Left kidney (tissue), 8 donors: ENCODE data around the gene RXYLT1. TPM values are rescaled to one million over a fixed set of nuclear protein-coding genes. Genes with fewer than 3 reads are reported as not detected.
"Not testable (repeated sequence)": the region's sequence is repeated elsewhere in the genome, so short reads cannot be mapped to it uniquely, and the experiment has no call there.

ENCODE experiments used
- DNase-seq: peaks from one replicate; pipeline ENCODE4 v3.0.0-alpha.2; 2013
- long read RNA-seq, 8 donors: transcript quantifications; one replicate each; lab custom pipeline, GENCODE V29; 2026
- polyA plus RNA-seq: library from polyadenylated mRNA; unstranded; fragments of 120-200 nt; gene quantifications from one replicate; pipeline ENCODE4 v1.2.1, GENCODE V29; 2013; ENCODE audit not compliant: insufficient read length

Gene RXYLT1
- polyA plus RNA-seq, result 31.9 TPM
- long read RNA-seq, donor 1, full-length matches to known transcripts, result 33 of 33 reads
- long read RNA-seq, donor 1, partial matches to known transcripts, result 0 of 33 reads
- long read RNA-seq, donor 1, other reads (novel, unspliced or antisense), result 0 of 33 reads
- long read RNA-seq, donor 2, full-length matches to known transcripts, result 24 of 24 reads
- long read RNA-seq, donor 2, partial matches to known transcripts, result 0 of 24 reads
- long read RNA-seq, donor 2, other reads (novel, unspliced or antisense), result 0 of 24 reads
- long read RNA-seq, donor 3, full-length matches to known transcripts, result 13 of 13 reads
- long read RNA-seq, donor 3, partial matches to known transcripts, result 0 of 13 reads
- long read RNA-seq, donor 3, other reads (novel, unspliced or antisense), result 0 of 13 reads
- long read RNA-seq, donor 4, full-length matches to known transcripts, result 6 of 6 reads
- long read RNA-seq, donor 4, partial matches to known transcripts, result 0 of 6 reads
- long read RNA-seq, donor 4, other reads (novel, unspliced or antisense), result 0 of 6 reads
- long read RNA-seq, donor 5, full-length matches to known transcripts, result 29 of 29 reads
- long read RNA-seq, donor 5, partial matches to known transcripts, result 0 of 29 reads
- long read RNA-seq, donor 5, other reads (novel, unspliced or antisense), result 0 of 29 reads
- long read RNA-seq, donor 6, full-length matches to known transcripts, result 25 of 25 reads
- long read RNA-seq, donor 6, partial matches to known transcripts, result 0 of 25 reads
- long read RNA-seq, donor 6, other reads (novel, unspliced or antisense), result 0 of 25 reads
- long read RNA-seq, donor 7, full-length matches to known transcripts, result 24 of 24 reads
- long read RNA-seq, donor 7, partial matches to known transcripts, result 0 of 24 reads
- long read RNA-seq, donor 7, other reads (novel, unspliced or antisense), result 0 of 24 reads
- long read RNA-seq, donor 8, full-length matches to known transcripts, result 6 of 6 reads
- long read RNA-seq, donor 8, partial matches to known transcripts, result 0 of 6 reads
- long read RNA-seq, donor 8, other reads (novel, unspliced or antisense), result 0 of 6 reads

GRCh38 chr12:63779498-63780481, at the start of gene RXYLT1:
RXYLT1 (plus strand) TSS chr12:63779909; CDS start chr12:63779961, 52 bp downstream.
- DNase-seq, result peak; percentile 75

GRCh38 chr12:63732779-63733178, 46.9 kb upstream of the RXYLT1 start:
- not testable (repeated sequence) for DNase-seq

GRCh38 chr12:63733585-63733984, 46.1 kb upstream of the RXYLT1 start:
- DNase-seq, result not testable (repeated sequence)

- not testable (repeated sequence) for DNase-seq
Observed at GRCh38 chr12:63740551-63740950, 39.2 kb upstream of the RXYLT1 start.

- DNase-seq, result not testable (repeated sequence)
Observed at GRCh38 chr12:63741431-63741830, 38.3 kb upstream of the RXYLT1 start.

- not testable (repeated sequence) for DNase-seq
Observed at GRCh38 chr12:63744110-63744509, 35.6 kb upstream of the RXYLT1 start.

- not testable (repeated sequence) for DNase-seq
Observed at GRCh38 chr12:63746470-63746869, 33.2 kb upstream of the RXYLT1 start.

GRCh38 chr12:63747136-63747535, 32.6 kb upstream of the RXYLT1 start:
- DNase-seq, result not testable (repeated sequence)

- no peak for DNase-seq
Observed at GRCh38 chr12:63747553-63747952, 32.2 kb upstream of the RXYLT1 start.

GRCh38 chr12:63752283-63752682, 27.4 kb upstream of the RXYLT1 start:
- DNase-seq, result no peak

- DNase-seq, result no peak
Observed at GRCh38 chr12:63752841-63753240, 26.9 kb upstream of the RXYLT1 start.

- DNase-seq, result no peak
Observed at GRCh38 chr12:63753743-63754142, 26.0 kb upstream of the RXYLT1 start.

GRCh38 chr12:63764481-63764880, 15.2 kb upstream of the RXYLT1 start:
- peak; percentile 36 for DNase-seq

- no peak for DNase-seq
Observed at GRCh38 chr12:63766498-63766897, 13.2 kb upstream of the RXYLT1 start.

- DNase-seq, result no peak
Observed at GRCh38 chr12:63770375-63770774, 9.3 kb upstream of the RXYLT1 start.

GRCh38 chr12:63777340-63777739, 2.4 kb upstream of the RXYLT1 start:
- no peak for DNase-seq

GRCh38 chr12:63782466-63782865, 2.8 kb downstream of the RXYLT1 start:
- DNase-seq, result no peak

GRCh38 chr12:63787306-63787705, 7.6 kb downstream of the RXYLT1 start:
- no peak for DNase-seq

GRCh38 chr12:63790608-63790945, 10.9 kb downstream of the RXYLT1 start:
- no peak for DNase-seq

- no peak for DNase-seq
Observed at GRCh38 chr12:63792338-63792737, 12.6 kb downstream of the RXYLT1 start.

- DNase-seq, result no peak
Observed at GRCh38 chr12:63795032-63795687, 15.5 kb downstream of the RXYLT1 start.
